Measurements from ENCODE around the gene XPO4. TPM values are rescaled to one million over a fixed set of nuclear protein-coding genes. Genes with fewer than 3 reads are reported as not detected.

The XPO4 gene
- polyA plus RNA-seq, 1 of the 3 experiments (the other 2 are of a cell fraction): 4.2 TPM

- Histone ChIP-seq H3K27me3 (ENCODE audit: insufficient read depth) (no peaks in the 10 kb centered on the region), H3K4me3 (ENCODE audit: low read depth in 2 of 2, low read length in 1 of 2) (peak overlapping the region; percentile 55 to 63), H3K4me2 (peak overlapping the region; percentile 82), H3K9me2 (no peaks in the 10 kb centered on the region), H3F3A (replicated peaks; ENCODE audit: insufficient read depth) (no peaks in the 10 kb centered on the region), H3K9me3 (peaks cover 9% of the 10 kb centered on the region; the same call in 1 of the 2 replicates), H4K20me1 (ENCODE audit: insufficient read depth) (no peaks in the 10 kb centered on the region), H3K27ac (ENCODE audit: low read depth in 2 of 2, low read length in 1 of 2) (peak overlapping the region in 1 of 2 experiments; percentile 84; a peak in 3 of 4 replicates), H2AFZ (ENCODE audit: low read depth) (no peak overlapping the region; the same call in 1 of the 2 replicates), H3K36me3 (replicated peaks in 1 of 2; ENCODE audit: control insufficient read depth in 1 of 2, insufficient read depth in 2 of 2, low read length in 1 of 2) (peaks cover 0 to 28% of the 10 kb centered on the region in 2 experiments), H3K79me2 (ENCODE audit: insufficient read depth) (no peaks in the 10 kb centered on the region; the same call in 1 of the 2 replicates), H3K4me1 (ENCODE audit: control insufficient read depth in 1 of 2, insufficient read depth in 2 of 2, low read depth in 1 of 2, low read length in 1 of 2) (peaks cover 0 to 9% of the 10 kb centered on the region in 2 experiments; a peak in 2 of 4 replicates), H3K9ac (peak overlapping the region; percentile 73; the same call in 1 of the 2 replicates)
- TF ChIP-seq TAF1 (IDR thresholded peaks at IDR 0.05; ENCODE audit: borderline replicate concordance, low read depth, low read length) (no peak), RXRA (IDR thresholded peaks at IDR 0.05; ENCODE audit: borderline replicate concordance, low read depth) (no peak), NFIC (IDR thresholded peaks at IDR 0.05; ENCODE audit: borderline replicate concordance) (no peak), JUND (IDR thresholded peaks at IDR 0.05) (no peak), SMC3 (IDR thresholded peaks at IDR 0.05; ENCODE audit: low read depth, low read length) (no peak), POLR2AphosphoS5 (IDR thresholded peaks at IDR 0.05; ENCODE audit: low read depth, low read length) (no peak)
- CTCF ChIA-PET: interaction anchor here (0.9 to 2.9 kb wide), 2 partner anchors 56 to 290 kb away, joined by 3 to 9 read pairs; no protein-coding TSS in a partner anchor
- DNase-seq: no peak
- WGBS (ENCODE audit: low lambda C conversion rate): 90% methylated on average over 10 of the region's 10 CpGs
- POLR2A ChIA-PET: no interaction called here
Observed at GRCh38 chr13:20772401-20773131, 130.0 kb downstream of the XPO4 start.

- peaks cover 0 to 9% of the 10 kb centered on the region in 2 experiments; a peak in 2 of 4 replicates for H3K4me1 ChIP-seq (ENCODE audit: control insufficient read depth in 1 of 2, insufficient read depth in 2 of 2, low read depth in 1 of 2, low read length in 1 of 2)
- peaks cover 0 to 26% of the 10 kb centered on the region in 2 experiments for H3K36me3 ChIP-seq (replicated peaks in 1 of 2; ENCODE audit: control insufficient read depth in 1 of 2, insufficient read depth in 2 of 2, low read length in 1 of 2)
- no peaks in the 10 kb centered on the region for H3K9me2 ChIP-seq
- no peaks in the 10 kb centered on the region for H3F3A ChIP-seq (replicated peaks; ENCODE audit: insufficient read depth)
- H3K27ac ChIP-seq (ENCODE audit: low read depth in 2 of 2, low read length in 1 of 2): no peak overlapping the region
- peaks cover 9% of the 10 kb centered on the region; the same call in 1 of the 2 replicates for H3K9me3 ChIP-seq
- POLR2A ChIA-PET: no interaction called here
- TF ChIP-seq USF2 (IDR thresholded peaks at IDR 0.05; ENCODE audit: borderline replicate concordance, low read depth, low read length): no peak
- no peak for TF ChIP-seq RAD21 (IDR thresholded peaks at IDR 0.05; ENCODE audit: low read length)
- TF ChIP-seq TAF1 (IDR thresholded peaks at IDR 0.05; ENCODE audit: borderline replicate concordance, low read depth, low read length): no peak
- no peak for TF ChIP-seq MXI1 (IDR thresholded peaks at IDR 0.05; ENCODE audit: low read depth, low read length)
- H3K4me2 ChIP-seq: no peak overlapping the region
- CTCF ChIA-PET: no interaction called here
- H4K20me1 ChIP-seq (ENCODE audit: insufficient read depth): no peaks in the 10 kb centered on the region
- no peak overlapping the region for H2AFZ ChIP-seq (ENCODE audit: low read depth)
- no peaks in the 10 kb centered on the region; the same call in none of the 2 replicates for H3K79me2 ChIP-seq (ENCODE audit: insufficient read depth)
- no peak for DNase-seq
- H3K27me3 ChIP-seq (ENCODE audit: insufficient read depth): no peaks in the 10 kb centered on the region
- 100% methylated on average over 1 of the region's 1 CpG for WGBS (ENCODE audit: low lambda C conversion rate)
- H3K9ac ChIP-seq: no peak overlapping the region
- no peak overlapping the region for H3K4me3 ChIP-seq (ENCODE audit: low read depth in 2 of 2, low read length in 1 of 2)
Observed at GRCh38 chr13:20769834-20770233, 132.7 kb downstream of the XPO4 start.

- Histone ChIP-seq H3K9me2 (no peaks in the 10 kb centered on the region), H3K4me3 (ENCODE audit: low read depth in 2 of 2, low read length in 1 of 2) (no peak overlapping the region), H3K9me3 (peaks cover 9% of the 10 kb centered on the region; the same call in 1 of the 2 replicates), H2AFZ (ENCODE audit: low read depth) (no peak overlapping the region), H3K4me1 (ENCODE audit: control insufficient read depth in 1 of 2, insufficient read depth in 2 of 2, low read depth in 1 of 2, low read length in 1 of 2) (peaks cover 0 to 9% of the 10 kb centered on the region in 2 experiments; a peak in 2 of 4 replicates), H3K4me2 (no peak overlapping the region), H4K20me1 (ENCODE audit: insufficient read depth) (no peaks in the 10 kb centered on the region), H3F3A (replicated peaks; ENCODE audit: insufficient read depth) (no peaks in the 10 kb centered on the region), H3K36me3 (replicated peaks in 1 of 2; ENCODE audit: control insufficient read depth in 1 of 2, insufficient read depth in 2 of 2, low read length in 1 of 2) (peaks cover 0 to 26% of the 10 kb centered on the region in 2 experiments), H3K27ac (ENCODE audit: low read depth in 2 of 2, low read length in 1 of 2) (no peak overlapping the region), H3K79me2 (ENCODE audit: insufficient read depth) (no peaks in the 10 kb centered on the region; the same call in none of the 2 replicates), H3K27me3 (ENCODE audit: insufficient read depth) (no peaks in the 10 kb centered on the region), H3K9ac (no peak overlapping the region)
- POLR2A ChIA-PET: no interaction called here
- CTCF ChIA-PET: interaction anchor here (2.5 kb wide), 1 partner anchor 60 kb away, joined by 8 read pairs; no protein-coding TSS in a partner anchor
- TF ChIP-seq ZBTB33 (IDR thresholded peaks at IDR 0.05; ENCODE audit: borderline replicate concordance, low read depth) (no peak), GABPA (IDR thresholded peaks at IDR 0.05; ENCODE audit: low read depth) (no peak), NRF1 (IDR thresholded peaks at IDR 0.05; ENCODE audit: low read depth, low read length) (no peak), USF1 (IDR thresholded peaks at IDR 0.05; ENCODE audit: borderline replicate concordance, low read depth) (no peak), SMC3 (IDR thresholded peaks at IDR 0.05; ENCODE audit: low read depth, low read length) (no peak), MAX (IDR thresholded peaks at IDR 0.05; ENCODE audit: low read depth) (no peak), PBX3 (IDR thresholded peaks at IDR 0.05) (no peak), TCF12 (IDR thresholded peaks at IDR 0.05) (no peak)
- DNase-seq: no peak
- 100% methylated on average over 2 of the region's 2 CpGs for WGBS (ENCODE audit: low lambda C conversion rate)
Observed at GRCh38 chr13:20769091-20769490, 133.5 kb downstream of the XPO4 start.
